ENCODE measurements around the gene AP1M2. TPM values are rescaled to one million over a fixed set of nuclear protein-coding genes. Genes with fewer than 3 reads are reported as not detected.
"Not testable (repeated sequence)": the region's sequence is repeated elsewhere in the genome, so short reads cannot be mapped to it uniquely, and the experiment has no call there.

AP1M2 gene
- total and polyA plus RNA-seq, 2 experiments from 2014 or later = 66.5 to 69.4 TPM

- Histone ChIP-seq H3K9me3 (ENCODE audit: low read depth) (no peaks in the 10 kb centered on the region), H2AFZ (no peak overlapping the region), H3K27ac (no peak overlapping the region), H3K9me2 (replicated peaks; ENCODE audit: insufficient read depth) (no peaks in the 10 kb centered on the region), H3K79me2 (no peaks in the 10 kb centered on the region), H4K20me1 (ENCODE audit: insufficient read depth, poor library complexity, severe bottlenecking) (no peaks in the 10 kb centered on the region), H3K4me2 (no peak overlapping the region), H3K36me3 (replicated peaks; ENCODE audit: insufficient read depth, low read depth) (no peaks in the 10 kb centered on the region), H3K27me3 (no peaks in the 10 kb centered on the region), H3K4me3 (no peak overlapping the region), H3K4me1 (ENCODE audit: insufficient read depth) (peaks cover 3% of the 10 kb centered on the region)
- 94% methylated on average over 8 of the region's 8 CpGs for WGBS (ENCODE audit: low lambda C conversion rate, missing lambda C conversion rate)
- no peak for DNase-seq (ENCODE audit: low spot score)
- TF ChIP-seq CTCF (IDR thresholded peaks at IDR 0.05; ENCODE audit: poor library complexity) (no peak), EZH2phosphoT487 (IDR thresholded peaks at IDR 0.05; ENCODE audit: low read depth, severe bottlenecking, unreplicated experiment) (no peak), EZH2 (IDR thresholded peaks at IDR 0.05; ENCODE audit: borderline replicate concordance) (no peak)
These were observed 12.7 kb downstream of the AP1M2 start for GRCh38 chr19:10574462-10574861.

GRCh38 chr19:10573793-10574192 lies 13.3 kb downstream of the AP1M2 start:
- WGBS (ENCODE audit: low lambda C conversion rate, missing lambda C conversion rate) = 97% methylated on average over 6 of the region's 6 CpGs
- not testable (repeated sequence) for H3K9me2 ChIP-seq (replicated peaks; ENCODE audit: insufficient read depth); H2AFZ ChIP-seq; H3K27me3 ChIP-seq; H3K9me3 ChIP-seq (ENCODE audit: low read depth); H4K20me1 ChIP-seq (ENCODE audit: insufficient read depth, poor library complexity, severe bottlenecking); H3K4me2 ChIP-seq; H3K4me3 ChIP-seq; DNase-seq (ENCODE audit: low spot score); H3K79me2 ChIP-seq; H3K36me3 ChIP-seq (replicated peaks; ENCODE audit: insufficient read depth, low read depth); H3K4me1 ChIP-seq (ENCODE audit: insufficient read depth); H3K27ac ChIP-seq

DNA sequence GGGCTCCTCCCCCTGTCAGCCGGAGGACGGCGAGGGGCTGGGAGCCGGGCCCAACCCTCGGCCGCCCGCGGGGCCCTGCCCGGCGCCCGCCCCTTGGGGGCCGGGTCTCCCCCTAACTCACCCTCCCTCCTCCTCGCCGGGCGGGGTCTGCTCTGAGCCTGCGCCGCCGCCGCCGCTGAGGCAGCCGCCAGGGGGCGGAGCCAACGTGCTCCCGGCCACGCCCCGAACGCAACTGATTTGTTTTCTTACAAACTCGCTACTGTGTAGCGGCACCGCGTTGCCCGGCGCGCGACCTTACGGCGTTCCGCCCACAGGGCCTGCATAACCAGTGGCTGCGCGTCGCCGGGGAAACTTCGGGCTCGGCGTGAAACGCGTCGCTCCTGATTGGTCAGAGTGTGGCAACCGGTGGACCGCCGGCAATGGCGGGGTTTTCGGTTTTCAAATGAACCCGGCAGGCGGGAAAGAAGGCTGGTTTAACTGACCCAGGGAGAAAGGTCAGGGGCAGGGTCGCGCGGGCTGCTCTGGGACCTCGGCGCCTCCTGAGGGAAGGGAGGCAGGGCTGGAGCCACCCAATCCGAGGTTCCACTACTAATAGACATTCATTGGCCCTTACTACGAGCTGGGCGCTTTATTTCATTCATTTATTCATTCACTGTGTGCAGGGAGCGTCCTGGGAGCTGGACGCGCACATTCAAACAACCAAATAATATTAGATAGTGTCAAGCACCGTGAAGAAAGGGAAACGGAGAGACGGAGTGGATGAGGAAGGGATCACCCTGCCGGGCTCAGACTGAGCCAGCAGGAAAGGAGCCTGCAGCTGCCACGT lies 18.1 kb downstream of the AP1M2 start, which contains the start of gene CDKN2D:
TSS of gene CDKN2D (minus strand) at position 154 of the 826 bp plus-strand sequence. CDS start 326 bp downstream, outside the sequence.
- H2AFZ ChIP-seq = peak within 1 kb of the TSS; percentile 28
- H3K4me2 ChIP-seq = peak within 1 kb of the TSS; percentile 95
- peaks cover 16% of the 10 kb centered on the region for H3K4me1 ChIP-seq (ENCODE audit: insufficient read depth)
- H4K20me1 ChIP-seq (ENCODE audit: insufficient read depth, poor library complexity, severe bottlenecking) = no peaks in the 10 kb centered on the region
- no peaks in the 10 kb centered on the region for H3K27me3 ChIP-seq
- peaks cover 9% of the 10 kb centered on the region for H3K79me2 ChIP-seq
- 1% methylated on average over 54 of the region's 71 CpGs for WGBS (ENCODE audit: low lambda C conversion rate, missing lambda C conversion rate)
- H3K4me3 ChIP-seq = peak within 1 kb of the TSS; percentile 42
- DNase-seq (ENCODE audit: low spot score) = peak; percentile 100
- no peaks in the 10 kb centered on the region for H3K9me2 ChIP-seq (replicated peaks; ENCODE audit: insufficient read depth)
- no peaks in the 10 kb centered on the region for H3K9me3 ChIP-seq (ENCODE audit: low read depth)
- TF ChIP-seq EZH2 (IDR thresholded peaks at IDR 0.05; ENCODE audit: borderline replicate concordance) = no peak
- no peak for TF ChIP-seq EZH2phosphoT487 (IDR thresholded peaks at IDR 0.05; ENCODE audit: low read depth, severe bottlenecking, unreplicated experiment)
- no peak for TF ChIP-seq CTCF (IDR thresholded peaks at IDR 0.05; ENCODE audit: poor library complexity)
- H3K36me3 ChIP-seq (replicated peaks; ENCODE audit: insufficient read depth, low read depth) = no peaks in the 10 kb centered on the region
- peak within 1 kb of the TSS; percentile 27 for H3K27ac ChIP-seq

GRCh38 chr19:10568062-10568825 lies 18.9 kb downstream of the AP1M2 start:
- H3K4me3 ChIP-seq = peak overlapping the region; percentile 42
- 8% methylated on average over 22 of the region's 58 CpGs for WGBS (ENCODE audit: low lambda C conversion rate, missing lambda C conversion rate)
- H3K79me2 ChIP-seq = peaks cover 9% of the 10 kb centered on the region
- H3K9me3 ChIP-seq (ENCODE audit: low read depth) = no peaks in the 10 kb centered on the region
- H3K4me1 ChIP-seq (ENCODE audit: insufficient read depth) = peaks cover 16% of the 10 kb centered on the region
- H3K27me3 ChIP-seq = no peaks in the 10 kb centered on the region
- no peaks in the 10 kb centered on the region for H3K9me2 ChIP-seq (replicated peaks; ENCODE audit: insufficient read depth)
- DNase-seq (ENCODE audit: low spot score) = peak; percentile 82
- no peaks in the 10 kb centered on the region for H3K36me3 ChIP-seq (replicated peaks; ENCODE audit: insufficient read depth, low read depth)
- TF ChIP-seq CTCF (IDR thresholded peaks at IDR 0.05; ENCODE audit: poor library complexity) (no peak), EZH2phosphoT487 (IDR thresholded peaks at IDR 0.05; ENCODE audit: low read depth, severe bottlenecking, unreplicated experiment) (no peak), EZH2 (IDR thresholded peaks at IDR 0.05; ENCODE audit: borderline replicate concordance) (no peak)
- no peaks in the 10 kb centered on the region for H4K20me1 ChIP-seq (ENCODE audit: insufficient read depth, poor library complexity, severe bottlenecking)
- peak overlapping the region; percentile 28 for H2AFZ ChIP-seq
- peak overlapping the region; percentile 8 for H3K27ac ChIP-seq
- peak overlapping the region; percentile 95 for H3K4me2 ChIP-seq

Measured in hepatocyte (in vitro differentiated cells).